Adrenal gland (tissue), 12 donors: ENCODE data around the gene GFRA1. TPM values are rescaled to one million over a fixed set of nuclear protein-coding genes. Genes with fewer than 3 reads are reported as not detected.
A peak's percentile ranks its signal among the peaks of the same experiment; 100 is the strongest.

Source experiments
- DNase-seq, 7 donors: peaks; one replicate each; pipeline ENCODE4 v3.0.0-alpha.2; 2019 to 2020
- H3K27ac ChIP-seq, 5 donors: fragments of 200-600 bp; sonication (generic) in 4 of 5; 1 replicate in 3 of 5; 2 replicates in 2 of 5; pipeline versions ENCODE4 v1.5.1 to v1.8.0; 2016 to 2020; ENCODE audit warnings: mild to moderate bottlenecking in 1 of 5
- H3K27me3 ChIP-seq: fragments of 200-600 bp; 2 replicates; pipeline ENCODE4 v1.8.0; 2021
- H3K36me3 ChIP-seq, 2 donors: fragments of 200-600 bp; replicated peaks in 1 of 2; 1 replicate in 1 of 2; 2 replicates in 1 of 2; pipeline versions ENCODE4 v1.5.1 to v1.8.0; 2018 to 2022
- H3K4me1 ChIP-seq, 2 donors: fragments of 200-600 bp; replicated peaks in 1 of 2; 1 replicate in 1 of 2; 2 replicates in 1 of 2; pipeline versions ENCODE4 v1.5.1 to v1.8.0; 2018 to 2021
- H3K4me3 ChIP-seq, 4 donors: fragments of 200-600 bp; sonication (generic) in 3 of 4; one replicate each; pipeline ENCODE4 v1.5.1; 2016 to 2018
- H3K9me3 ChIP-seq, 3 donors: fragments of 200-600 bp; sonication (generic) in 1 of 3; replicated peaks in 1 of 3; 1 replicate in 2 of 3; 2 replicates in 1 of 3; pipeline versions ENCODE4 v1.5.1 to v1.8.0; 2016 to 2021
- CTCF ChIP-seq, 6 experiments: fragments of 450-650 bp in 4 of 6; fragments of 200-600 bp in 2 of 6; sonication (generic) in 1 of 6; IDR thresholded peaks; 1 replicate in 5 of 6; 2 replicates in 1 of 6; pipeline versions ENCODE4 v1.5.1 to v1.8.0; 2016 to 2021; ENCODE audit warnings: antibody characterized with exemption in 6 of 6, mild to moderate bottlenecking in 2 of 6, moderate library complexity in 1 of 6
- POLR2A ChIP-seq, 2 donors: fragments of 450-650 bp; IDR thresholded peaks; one replicate each; pipeline ENCODE4 v1.6.1; 2017; ENCODE audit warnings: antibody characterized with exemption in 2 of 2, mild to moderate bottlenecking in 2 of 2, moderate library complexity in 1 of 2
- WGBS, 4 donors: extraction: QIAGEN DNeasy Blood & Tissue Kit in 2 of 4; methylation state at CpG; one replicate each; pipeline versions ENCODE4 v1.1.5 to v1.1.7; 2013 to 2017; 5-methylcytosine and 5-hydroxymethylcytosine counted together
- intact Hi-C, 2 donors: fragments of 100-400 bp; cut with DNase I; formaldehyde crosslinking; loops; one replicate each; pipeline versions ENCODE4 v1.14.1 to v1.15.0; 2022 to 2023
- polyA plus RNA-seq, 3 donors: library from polyadenylated mRNA; stranded (reverse); fragments of 200-250 nt in 2 of 3; fragments of 350-450 nt in 1 of 3; fragmentation: Illumina TruSeq in 1 of 3; extraction: RNeasy Lipid Tissue Mini Kit (QIAGEN cat#74804) in 1 of 3; gene quantifications; one replicate each; pipeline ENCODE4 v1.2.3, GENCODE V29; 2013 to 2014
- total RNA-seq, 9 donors: library from RNA; depleted of rRNA in 4 of 9; stranded (reverse); fragments of >200 nt in 4 of 9; fragments of 120-200 nt in 1 of 9; fragmentation: NEBNext Ultra II Directional in 1 of 9; extraction: Animal tissue kit (Norgen Biotek cat#: 25700) in 1 of 9; gene quantifications; one replicate each; pipeline versions ENCODE4 v1.1.0 to v1.2.4, GENCODE V29; 2013 to 2023
- donor health status: healthy with polysubstance abuse.
- donor health status: Bipolar disorder and iron deficiency.
- donor health status: DM: yes; HTN: yes; CAD: no.
- donor health status: DM: no; HTN: no; CAD: no.
- donor health status: DM: no; HTN: no; CAD: no.
- donor health status: DM: yes; HTN: yes; CAD: no.

GFRA1 gene
- total and polyA plus RNA-seq, 12 donors: 0.61 to 12.9 (median 2.6) TPM

- Histone ChIP-seq H3K27ac (no peak overlapping the region), H3K4me3 (no peak overlapping the region), H3K9me3 (no peaks in the 10 kb centered on the region), H3K36me3 (no peaks in the 10 kb centered on the region), H3K27me3 (no peaks in the 10 kb centered on the region), H3K4me1 (no peaks in the 10 kb centered on the region)
- WGBS, 4 donors: 80 to 91% (median 87%) methylated on average over 5 of the region's 5 CpGs
- DNase-seq: no peak
- TF ChIP-seq CTCF (IDR thresholded peaks at IDR 0.05): no peak
- TF ChIP-seq POLR2A (IDR thresholded peaks at IDR 0.05): no peak
- intact Hi-C loops: no loop called here
Measured at GRCh38 chr10:116071453-116072148, 201.4 kb downstream of the GFRA1 start.

GRCh38 chr10:116070743-116071320 lies 202.2 kb downstream of the GFRA1 start:
- TF ChIP-seq POLR2A (IDR thresholded peaks at IDR 0.05) (no peak), CTCF (IDR thresholded peaks at IDR 0.05) (no peak)
- no peaks in the 10 kb centered on the region for H3K36me3 ChIP-seq
- no peak for DNase-seq
- H3K9me3 ChIP-seq: no peaks in the 10 kb centered on the region
- 70 to 88% (median 83%) methylated on average over 5 of the region's 5 CpGs for WGBS, 4 donors
- no peaks in the 10 kb centered on the region for H3K4me1 ChIP-seq
- H3K27me3 ChIP-seq: no peaks in the 10 kb centered on the region
- no peak overlapping the region for H3K27ac ChIP-seq
- H3K4me3 ChIP-seq: no peak overlapping the region
- intact Hi-C loops: no loop called here

GRCh38 chr10:116069856-116070255 lies 203.2 kb downstream of the GFRA1 start:
- no peak for TF ChIP-seq CTCF (IDR thresholded peaks at IDR 0.05)
- no peak for TF ChIP-seq POLR2A (IDR thresholded peaks at IDR 0.05)
- peak in 1 of 7 donors; percentile 54 for DNase-seq
- WGBS, 4 donors: 46 to 67% (median 53%) methylated on average over 2 to 5 of the region's 5 CpGs
- H3K9me3 ChIP-seq: no peaks in the 10 kb centered on the region
- no peak overlapping the region for H3K27ac ChIP-seq
- H3K36me3 ChIP-seq: no peaks in the 10 kb centered on the region
- no peak overlapping the region for H3K4me3 ChIP-seq
- H3K27me3 ChIP-seq: no peaks in the 10 kb centered on the region
- intact Hi-C loops: no loop called here
- no peaks in the 10 kb centered on the region for H3K4me1 ChIP-seq

- DNase-seq: no peak
- no peak overlapping the region for H3K27ac ChIP-seq
- 90 to 98% (median 93%) methylated on average over 6 to 7 of the region's 7 CpGs for WGBS, 4 donors
- intact Hi-C loops: no loop called here
- H3K4me1 ChIP-seq: no peaks in the 10 kb centered on the region
- H3K4me3 ChIP-seq: no peak overlapping the region
- H3K36me3 ChIP-seq: no peaks in the 10 kb centered on the region
- no peaks in the 10 kb centered on the region for H3K9me3 ChIP-seq
- TF ChIP-seq CTCF (IDR thresholded peaks at IDR 0.05) (no peak), POLR2A (IDR thresholded peaks at IDR 0.05) (no peak)
- no peaks in the 10 kb centered on the region for H3K27me3 ChIP-seq
Measured at GRCh38 chr10:116067825-116068224, 205.2 kb downstream of the GFRA1 start.
